Nucleus accumbens (tissue), 56 donors: ENCODE data around the gene ACAP3.
"Not testable (repeated sequence)": the region's sequence is repeated elsewhere in the genome, so short reads cannot be mapped to it uniquely, and the experiment has no call there.

Experiments
- DNase-seq, 56 donors: peaks; one replicate each; lab custom pipeline; 2025; lab: John Stamatoyannopoulos, UW

ACAP3 gene

DNA sequence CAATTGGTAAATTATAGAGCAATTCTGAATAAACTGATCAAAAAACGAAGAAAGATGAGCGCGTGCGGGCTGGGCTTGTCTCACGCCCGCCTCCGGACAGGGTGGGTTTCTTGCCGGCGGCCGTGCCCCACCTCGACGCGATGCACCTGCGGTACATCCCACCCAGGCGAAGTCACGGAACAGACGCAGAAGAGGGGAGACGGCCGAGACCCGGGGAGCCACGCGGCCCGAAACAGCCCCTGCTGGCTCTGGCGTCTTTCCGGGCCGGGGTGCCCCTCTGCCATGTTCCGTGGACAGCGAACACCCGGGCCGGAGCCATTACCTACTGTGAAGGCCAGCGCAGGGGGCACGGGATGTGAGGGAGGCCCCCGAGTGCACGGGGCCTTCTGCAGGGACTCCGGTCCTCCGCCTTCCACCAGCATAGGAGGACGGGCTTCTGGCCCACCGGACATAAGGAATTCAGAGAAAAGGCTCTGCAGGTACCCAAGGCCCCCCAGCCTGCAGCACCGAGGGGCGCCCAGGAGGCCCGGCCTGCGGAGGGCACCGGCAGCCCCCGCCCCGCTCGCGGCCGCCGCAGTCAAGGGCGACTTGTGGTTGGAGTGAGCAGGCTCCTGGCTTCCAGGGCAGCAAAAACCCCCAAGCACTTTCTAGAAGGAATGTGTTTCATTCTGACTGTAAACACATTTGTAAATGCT, 53.6 kb downstream of the ACAP3 start:
- no peak for DNase-seq

DNA sequence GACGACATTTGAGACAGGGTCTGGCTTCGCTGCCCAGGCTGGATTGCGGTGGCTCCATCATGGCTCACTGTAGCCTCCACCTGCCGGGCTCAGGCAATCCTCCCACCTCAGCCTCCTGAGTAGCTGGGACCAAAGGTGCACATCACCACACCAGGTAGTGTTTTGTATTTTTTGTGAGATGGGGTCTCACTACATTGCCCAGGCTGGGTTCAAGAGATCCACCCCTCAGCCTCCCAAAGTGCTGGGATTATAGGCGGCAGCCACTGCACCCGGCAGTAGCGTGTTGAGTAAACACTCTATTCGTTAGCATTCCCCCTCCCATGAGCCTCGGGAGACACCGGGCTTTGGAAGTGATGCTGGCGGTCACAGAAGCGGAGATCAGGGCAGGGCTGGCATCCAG, 54.4 kb downstream of the ACAP3 start:
- DNase-seq, result no peak

DNA sequence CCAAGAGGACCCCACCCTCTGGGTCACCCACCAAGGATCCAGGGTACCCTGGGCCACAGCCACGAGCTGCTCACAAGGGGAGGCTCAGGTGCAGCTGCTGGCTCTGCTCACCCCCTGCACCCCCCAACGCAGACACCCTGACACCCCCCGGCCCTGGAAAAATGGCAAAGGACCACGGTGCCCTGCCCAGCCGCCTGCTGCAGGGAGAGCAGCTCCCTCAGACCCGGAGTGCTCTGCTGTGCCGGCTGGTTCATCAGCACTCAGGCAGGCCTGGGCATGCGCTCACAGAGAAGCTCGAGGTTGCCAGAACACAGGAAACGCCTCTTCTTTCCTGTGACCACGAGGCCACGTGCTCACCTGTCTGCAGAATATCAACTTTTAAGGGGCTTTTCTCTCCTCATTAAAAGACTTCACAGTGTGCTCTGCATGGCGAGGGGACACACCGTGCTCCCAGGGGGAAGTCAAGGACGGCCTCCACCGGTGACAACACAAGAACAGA, 56.9 kb downstream of the ACAP3 start:
- no peak for DNase-seq

DNA sequence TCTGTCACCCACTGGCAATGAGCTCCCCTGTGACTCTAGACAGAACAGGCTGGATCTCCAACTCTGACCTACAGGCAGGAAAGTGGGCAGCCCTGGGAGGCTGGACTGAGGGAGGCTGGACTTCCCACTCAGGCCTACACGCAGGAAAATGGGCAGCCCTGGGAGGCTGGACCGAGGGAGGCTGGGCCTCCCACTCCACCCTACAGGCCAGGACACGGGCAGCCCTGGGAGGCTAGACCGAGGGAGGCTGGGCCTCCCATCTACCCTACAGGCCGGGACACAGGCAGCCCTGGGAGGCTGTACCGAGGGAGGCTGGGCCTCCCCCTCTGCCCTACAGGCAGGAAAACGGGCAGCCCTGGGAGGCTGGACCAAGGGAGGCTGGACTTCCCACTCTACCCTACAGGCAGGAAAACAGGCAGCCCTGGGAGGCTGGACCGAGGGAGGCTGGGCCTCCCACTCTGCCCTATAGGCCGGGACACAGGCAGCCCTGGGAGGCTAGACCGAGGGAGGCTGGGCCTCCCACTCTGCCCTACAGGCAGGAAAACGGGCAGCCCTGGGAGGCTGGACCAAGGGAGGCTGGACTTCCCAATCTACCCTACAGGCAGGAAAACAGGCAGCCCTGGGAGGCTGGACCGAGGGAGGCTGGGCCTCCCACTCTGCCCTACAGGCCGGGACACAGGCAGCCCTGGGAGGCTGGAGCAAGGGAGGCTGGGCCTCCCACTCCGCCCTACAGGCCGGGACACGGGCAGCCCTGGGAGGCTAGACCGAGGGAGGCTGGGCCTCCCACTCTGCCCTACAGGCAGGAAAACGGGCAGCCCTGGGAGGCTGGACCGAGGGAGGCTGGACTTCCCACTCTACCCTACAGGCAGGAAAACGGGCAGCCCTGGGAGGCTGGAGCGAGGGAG, 59.5 kb downstream of the ACAP3 start:
- DNase-seq, result not testable (repeated sequence)

DNA sequence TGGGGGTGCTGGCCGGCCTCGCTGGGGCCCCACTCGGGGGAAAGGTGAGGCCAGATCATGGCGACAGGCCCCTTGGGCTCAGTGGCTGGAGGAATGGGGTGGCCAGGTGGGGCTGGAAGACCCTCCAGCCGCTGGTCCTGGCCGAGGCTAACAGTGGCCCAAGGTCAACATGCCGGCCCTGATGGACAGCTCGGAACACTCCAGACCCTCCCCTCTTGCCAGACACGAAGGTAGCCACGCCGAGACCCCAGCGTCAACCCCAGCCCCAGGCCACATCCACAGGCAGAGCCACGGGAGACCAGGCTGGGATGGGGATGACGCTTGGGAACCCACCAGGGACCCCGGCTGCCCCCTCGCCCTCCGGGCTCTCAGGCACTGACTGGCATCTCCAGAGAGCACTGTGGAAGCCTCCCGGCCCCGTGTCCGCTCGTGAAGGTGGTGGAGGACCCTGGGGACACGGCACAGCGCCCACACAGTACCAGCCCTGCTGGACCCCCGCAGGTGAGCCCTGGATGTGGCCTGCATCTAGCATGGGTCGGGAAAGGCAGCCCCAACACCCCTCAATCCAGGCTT, 60.3 kb downstream of the ACAP3 start:
- DNase-seq, result no peak

DNA sequence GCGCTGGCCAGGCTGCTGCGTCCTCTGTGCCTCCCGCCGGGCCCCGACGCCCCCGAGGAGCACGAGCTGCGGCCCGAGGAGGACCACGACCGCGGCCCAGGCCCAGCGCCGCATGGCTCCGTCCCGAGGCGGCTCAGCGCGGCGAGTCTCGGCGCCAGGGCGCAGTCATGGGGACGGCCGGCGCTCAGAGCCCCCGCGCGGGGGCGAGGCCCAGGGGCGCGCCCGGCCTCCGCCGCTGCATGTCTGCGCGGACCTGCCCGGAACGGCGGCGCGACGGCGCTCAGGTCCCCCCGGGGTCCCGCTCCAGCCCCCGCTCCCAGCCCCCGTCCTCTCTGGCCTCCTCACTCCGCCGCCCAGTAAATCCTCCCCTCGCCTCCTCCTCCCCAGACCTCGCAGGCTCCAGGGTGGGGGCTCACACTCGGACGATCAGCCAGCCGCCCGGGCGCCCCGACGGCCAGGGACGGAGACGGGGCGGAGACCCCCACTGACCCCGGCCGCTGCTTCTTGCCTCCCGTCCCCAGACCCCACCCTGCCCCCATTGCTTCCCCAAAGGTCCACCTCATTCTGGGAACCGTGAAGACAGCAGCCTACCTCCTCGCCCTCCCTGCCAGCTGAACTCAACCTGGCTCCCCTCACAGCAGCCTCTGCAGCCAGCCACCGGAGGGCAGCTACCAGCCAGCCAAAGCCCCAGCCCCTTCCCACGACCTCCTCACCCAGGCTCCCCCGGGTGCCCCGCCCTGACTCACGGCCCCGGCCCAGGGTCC, 61.0 kb downstream of the ACAP3 start, which contains the start of gene C1QTNF12:
TSS of gene C1QTNF12 (minus strand) at position 146 of the 764 bp plus-strand sequence. CDS start at position 114, 32 bp downstream.
- no peak for DNase-seq

DNA sequence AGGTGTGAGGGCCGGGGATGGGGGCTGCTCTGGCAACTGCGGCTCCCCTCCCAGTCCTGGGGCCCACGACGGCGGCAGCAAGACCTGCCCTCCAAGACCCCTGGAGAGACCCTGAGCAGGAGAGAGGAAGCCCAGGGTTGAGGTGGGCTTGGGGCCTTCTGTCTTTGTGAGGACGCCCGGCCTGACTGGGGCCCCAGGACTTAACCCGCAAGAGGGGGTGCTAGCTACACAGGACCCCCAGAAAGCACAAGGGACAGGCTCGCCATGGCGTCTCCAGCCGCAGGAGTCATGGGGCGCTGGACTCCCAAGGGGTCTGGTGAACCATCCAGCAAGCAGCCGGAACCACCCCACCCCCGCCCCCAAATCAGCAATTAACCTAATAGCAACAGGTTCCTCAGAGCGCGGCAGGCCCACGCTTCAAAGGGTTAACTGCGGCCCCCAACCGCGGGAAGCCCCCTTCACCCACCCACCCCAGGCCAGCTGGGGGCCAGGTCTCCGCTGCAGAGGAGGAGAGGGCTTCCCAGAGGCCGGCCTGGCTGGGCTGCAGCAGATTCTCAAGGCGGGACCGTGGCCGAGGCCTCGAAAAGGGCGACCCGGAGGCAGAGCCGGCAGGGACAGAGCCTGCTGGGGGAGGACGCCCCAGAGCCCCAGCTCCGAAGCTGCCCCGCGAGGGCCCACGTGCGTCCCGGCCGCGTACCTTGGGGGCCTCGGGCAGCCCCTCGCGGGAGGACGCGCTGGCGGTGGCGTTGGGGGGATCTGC, 61.7 kb downstream of the ACAP3 start:
- no peak for DNase-seq

DNA sequence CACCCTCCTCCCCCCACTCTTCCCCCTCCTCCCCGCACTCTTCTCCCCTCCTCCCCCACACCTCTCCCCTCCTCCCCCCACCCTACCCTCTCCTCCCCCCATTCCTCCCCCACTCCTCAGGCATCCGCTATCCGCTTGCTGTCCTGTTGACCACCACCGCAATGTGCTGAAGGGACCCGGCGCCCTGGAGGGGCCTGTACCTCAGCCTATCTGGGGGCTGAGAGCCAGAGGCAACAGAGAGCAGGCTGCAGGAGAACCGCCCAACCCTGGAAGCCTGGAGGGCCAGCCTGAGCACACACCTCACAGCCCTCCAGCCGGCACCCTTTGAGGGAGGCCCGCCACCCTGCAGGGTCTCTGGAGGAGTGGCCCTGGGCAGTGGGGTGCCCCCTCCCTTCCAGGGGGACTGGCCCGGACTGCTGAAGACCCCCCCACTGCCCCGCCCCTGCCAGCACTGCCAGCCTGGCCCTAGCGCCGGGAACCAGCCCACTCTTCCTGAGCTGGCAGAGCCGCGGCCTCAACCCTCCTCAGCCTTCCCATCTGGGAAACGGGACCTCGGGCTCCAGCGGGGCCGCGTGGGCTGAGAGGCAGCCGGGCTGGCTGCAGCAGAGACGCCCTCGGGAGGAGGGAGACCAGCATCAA, 62.4 kb downstream of the ACAP3 start:
- no peak for DNase-seq

DNA sequence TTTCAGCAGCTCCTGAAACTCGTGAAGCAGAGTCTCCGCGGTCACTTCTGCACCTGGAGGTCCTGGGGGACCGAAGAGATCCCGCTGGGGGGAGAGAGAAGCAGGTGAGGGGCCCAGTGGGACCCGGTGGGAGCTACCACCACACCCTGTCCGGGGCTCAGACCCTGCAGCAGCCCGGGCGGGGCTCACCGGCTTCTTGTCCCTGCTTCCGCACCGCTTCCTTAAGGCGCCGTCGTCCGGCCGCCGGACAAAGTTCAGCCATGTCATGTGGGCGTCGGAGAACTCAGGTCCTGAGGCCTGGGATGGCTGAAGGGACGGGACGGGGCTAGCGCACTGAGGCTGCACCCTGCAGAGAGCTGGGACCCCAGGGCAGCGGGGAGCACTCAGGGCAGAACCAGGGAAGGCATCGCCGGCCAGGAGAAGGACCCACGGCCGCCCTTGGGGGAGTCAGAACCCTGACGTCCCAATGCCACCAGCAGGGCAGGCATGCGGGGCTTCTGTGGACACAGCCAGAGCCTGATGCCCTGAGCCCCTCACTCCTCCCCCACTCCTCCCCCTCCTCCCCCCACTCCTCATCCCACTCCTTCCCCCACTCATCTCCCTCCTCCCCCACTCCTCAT, 63.4 kb downstream of the ACAP3 start:
- no peak for DNase-seq

DNA sequence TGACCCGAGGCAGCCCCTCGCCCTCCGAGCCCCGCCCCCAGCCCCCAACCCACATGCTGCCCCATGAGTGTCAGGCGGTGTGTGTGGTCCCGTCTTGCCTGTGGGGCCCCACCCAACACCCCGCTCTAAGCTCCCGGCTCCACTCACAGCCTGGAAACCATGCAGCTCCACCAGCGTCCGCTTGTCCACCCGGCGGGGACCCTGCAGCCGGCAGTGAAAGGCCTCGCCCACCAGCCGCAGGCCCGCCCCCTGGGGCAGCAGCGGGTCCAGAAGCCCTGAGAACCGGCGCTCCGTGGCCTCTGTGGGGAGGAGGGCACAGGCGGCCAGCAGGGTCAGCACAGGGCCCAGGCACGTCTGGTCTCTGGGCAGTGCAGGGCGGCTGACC, 63.9 kb downstream of the ACAP3 start:
- no peak for DNase-seq

DNA sequence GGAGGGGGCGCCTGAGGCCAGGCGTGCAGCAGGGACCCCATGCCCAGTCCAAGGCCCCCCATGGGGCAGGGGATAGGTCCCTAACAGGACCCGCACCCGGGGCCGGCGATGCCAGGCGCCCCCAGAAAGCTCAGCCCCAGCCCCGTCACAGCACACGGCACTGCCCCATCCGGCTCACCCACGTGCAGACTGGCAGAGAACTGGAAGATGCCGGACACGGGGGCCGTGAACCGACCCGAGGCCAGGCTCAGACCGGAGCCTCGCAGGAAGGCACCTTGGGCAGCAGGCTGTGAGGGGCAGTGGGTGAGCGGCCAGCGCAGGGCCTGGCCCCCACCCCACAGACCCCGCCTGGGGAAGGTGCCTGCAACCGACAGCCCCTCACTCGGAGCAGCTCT, 64.5 kb downstream of the ACAP3 start:
- DNase-seq, result no peak

DNA sequence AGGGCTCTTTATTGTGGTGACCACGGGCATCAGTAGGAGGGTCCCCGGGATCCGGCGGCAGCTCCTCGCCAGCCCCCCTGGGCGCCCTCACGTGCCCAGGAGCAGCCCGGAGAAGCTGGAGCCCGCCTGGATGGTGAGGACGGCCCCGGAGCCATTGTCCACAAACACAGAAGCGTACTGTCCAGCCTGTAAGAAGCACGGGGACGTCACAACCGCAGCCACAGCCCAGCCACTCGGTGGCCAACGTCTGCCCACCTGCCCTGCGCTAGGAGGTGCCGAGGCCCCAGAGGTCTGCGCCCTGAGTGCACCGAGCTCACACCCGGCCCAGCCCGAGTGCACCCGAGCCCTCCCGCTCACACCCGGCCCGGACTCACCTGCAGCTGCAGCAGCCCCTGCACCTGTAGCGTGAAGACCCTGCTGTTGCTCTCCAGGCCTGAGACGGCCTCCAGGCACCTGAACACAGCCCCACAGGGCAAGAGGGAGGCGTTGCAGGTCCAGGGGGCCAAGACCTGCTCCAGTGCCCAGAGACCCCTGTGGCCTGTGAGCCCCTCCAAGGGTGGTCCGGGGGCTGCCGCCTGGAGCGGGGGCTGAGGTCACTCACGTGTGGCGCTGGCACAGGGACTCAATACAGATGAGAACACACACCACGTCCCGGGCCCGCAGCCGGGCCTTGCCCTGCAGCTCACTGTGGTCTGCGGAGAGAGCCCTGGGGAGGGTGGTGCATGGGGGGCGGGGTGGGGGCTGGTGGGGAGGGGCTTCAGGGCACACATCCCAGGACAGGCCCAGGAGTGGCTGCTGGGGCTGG, 65.1 kb downstream of the ACAP3 start:
- DNase-seq, result no peak
